ENCODE results near the gene ARSG. TPM values are rescaled to one million over a fixed set of nuclear protein-coding genes. Genes with fewer than 3 reads are reported as not detected.

Gene ARSG
- total and polyA plus RNA-seq, 2 experiments from 2014 or later: 1.7 to 5.1 TPM

DNA sequence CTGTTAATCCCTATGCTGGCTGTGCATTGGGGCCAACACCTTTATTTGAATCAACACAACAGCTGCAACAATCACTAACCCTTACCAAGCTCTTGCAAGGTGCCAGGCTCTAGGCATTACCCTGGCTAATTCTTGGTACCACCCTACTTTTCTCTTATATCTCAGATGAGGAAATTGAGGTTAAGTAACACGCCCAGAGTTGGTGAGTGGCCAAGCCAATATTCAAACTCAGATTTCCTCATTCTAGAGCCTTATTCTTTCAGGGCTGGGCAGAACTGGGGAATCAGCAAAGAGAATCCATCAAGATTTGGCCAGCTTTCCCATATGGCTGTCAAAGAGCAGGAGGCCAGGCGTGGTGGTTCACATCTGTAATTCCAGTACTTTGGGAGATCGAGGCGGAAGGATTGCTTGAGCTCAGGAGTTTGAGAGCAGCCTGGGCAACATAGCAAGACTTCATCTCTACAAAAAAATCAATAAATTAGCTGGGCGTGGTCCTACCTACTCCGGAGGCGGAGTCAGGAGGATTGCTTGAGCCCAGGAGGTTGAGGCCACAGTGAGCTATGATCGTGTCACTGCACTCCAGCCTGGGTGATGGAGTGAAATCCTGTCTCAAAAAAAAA, 23.7 kb downstream of the ARSG start:
- TF ChIP-seq, protein P1, sequence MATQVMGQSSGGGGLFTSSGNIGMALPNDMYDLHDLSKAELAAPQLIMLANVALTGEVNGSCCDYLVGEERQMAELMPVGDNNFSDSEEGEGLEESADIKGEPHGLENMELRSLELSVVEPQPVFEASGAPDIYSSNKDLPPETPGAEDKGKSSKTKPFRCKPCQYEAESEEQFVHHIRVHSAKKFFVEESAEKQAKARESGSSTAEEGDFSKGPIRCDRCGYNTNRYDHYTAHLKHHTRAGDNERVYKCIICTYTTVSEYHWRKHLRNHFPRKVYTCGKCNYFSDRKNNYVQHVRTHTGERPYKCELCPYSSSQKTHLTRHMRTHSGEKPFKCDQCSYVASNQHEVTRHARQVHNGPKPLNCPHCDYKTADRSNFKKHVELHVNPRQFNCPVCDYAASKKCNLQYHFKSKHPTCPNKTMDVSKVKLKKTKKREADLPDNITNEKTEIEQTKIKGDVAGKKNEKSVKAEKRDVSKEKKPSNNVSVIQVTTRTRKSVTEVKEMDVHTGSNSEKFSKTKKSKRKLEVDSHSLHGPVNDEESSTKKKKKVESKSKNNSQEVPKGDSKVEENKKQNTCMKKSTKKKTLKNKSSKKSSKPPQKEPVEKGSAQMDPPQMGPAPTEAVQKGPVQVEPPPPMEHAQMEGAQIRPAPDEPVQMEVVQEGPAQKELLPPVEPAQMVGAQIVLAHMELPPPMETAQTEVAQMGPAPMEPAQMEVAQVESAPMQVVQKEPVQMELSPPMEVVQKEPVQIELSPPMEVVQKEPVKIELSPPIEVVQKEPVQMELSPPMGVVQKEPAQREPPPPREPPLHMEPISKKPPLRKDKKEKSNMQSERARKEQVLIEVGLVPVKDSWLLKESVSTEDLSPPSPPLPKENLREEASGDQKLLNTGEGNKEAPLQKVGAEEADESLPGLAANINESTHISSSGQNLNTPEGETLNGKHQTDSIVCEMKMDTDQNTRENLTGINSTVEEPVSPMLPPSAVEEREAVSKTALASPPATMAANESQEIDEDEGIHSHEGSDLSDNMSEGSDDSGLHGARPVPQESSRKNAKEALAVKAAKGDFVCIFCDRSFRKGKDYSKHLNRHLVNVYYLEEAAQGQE (IDR thresholded peaks at IDR 0.05; ENCODE audit: unreplicated experiment): no peak
- TF ChIP-seq NANOG (IDR thresholded peaks at IDR 0.05; ENCODE audit: borderline replicate concordance) (no peak), EZH2phosphoT487 (IDR thresholded peaks at IDR 0.05; ENCODE audit: unreplicated experiment) (no peak), CREB1 (CRISPR knock-in tag; IDR thresholded peaks at IDR 0.05; ENCODE audit: low read depth) (no peak)
- H3K4me1 Mint-ChIP-seq: peaks cover 13% of the 10 kb centered on the region
- H3K4me1 ChIP-seq (ENCODE audit: insufficient read depth): no peaks in the 10 kb centered on the region
- ATAC-seq (no peak), DNase-seq (ENCODE audit: low spot score) (no peak)
- H3F3A ChIP-seq (replicated peaks; ENCODE audit: low read depth): no peaks in the 10 kb centered on the region
- peaks cover 5% of the 10 kb centered on the region for H3K27me3 Mint-ChIP-seq (ENCODE audit: insufficient read depth, low read depth, poor library complexity)
- H3K4me3 ChIP-seq: no peak overlapping the region
- no peak overlapping the region for H2AFZ ChIP-seq
- no peaks in the 10 kb centered on the region for H3K9me3 Mint-ChIP-seq
- no peaks in the 10 kb centered on the region for H3K79me2 ChIP-seq (replicated peaks; ENCODE audit: insufficient read depth)
- H4K20me1 ChIP-seq (replicated peaks; ENCODE audit: insufficient read depth): no peaks in the 10 kb centered on the region
- no peak overlapping the region for H3K4me2 ChIP-seq
- H3K36me3 ChIP-seq (ENCODE audit: insufficient read depth): no peaks in the 10 kb centered on the region; the same call in 1 of the 2 replicates
- no peak overlapping the region for H3K4me3 Mint-ChIP-seq
- 0 out of 2 replicates have a peak, but pooled peaks cover 2% of the 10 kb centered on the region for H3K9me2 ChIP-seq (ENCODE audit: insufficient read depth)
- H3K27ac Mint-ChIP-seq: no peak overlapping the region
- H3K27ac ChIP-seq (ENCODE audit: low read depth): no peak overlapping the region
- no peaks in the 10 kb centered on the region for H3K27me3 ChIP-seq (ENCODE audit: insufficient read depth)
- peaks cover 4% of the 10 kb centered on the region; the same call in 2 of the 3 replicates for H3K36me3 Mint-ChIP-seq (ENCODE audit: low read depth)

DNA sequence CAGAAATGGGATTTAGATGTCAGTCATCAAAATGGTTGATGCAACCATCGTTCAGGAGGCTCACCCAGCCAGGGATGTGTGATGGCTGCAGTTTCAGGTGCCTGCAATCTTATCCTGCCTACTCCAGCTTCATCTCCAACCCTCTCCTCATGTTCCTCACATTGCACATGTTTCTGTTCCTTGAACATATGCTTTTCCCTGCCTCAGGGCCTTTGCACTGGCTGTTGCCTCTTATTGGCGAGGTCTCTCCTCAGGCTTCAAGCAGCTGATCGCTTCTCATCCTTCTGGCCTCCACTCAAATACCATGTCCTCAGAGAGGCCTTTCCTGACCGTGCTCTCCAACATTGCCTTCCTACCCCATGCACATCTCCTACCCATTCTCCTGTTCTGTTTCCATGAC, 24.6 kb downstream of the ARSG start:
- H3K36me3 Mint-ChIP-seq (ENCODE audit: low read depth): peaks cover 6% of the 10 kb centered on the region; the same call in 2 of the 3 replicates
- peaks cover 5% of the 10 kb centered on the region for H3K27me3 Mint-ChIP-seq (ENCODE audit: insufficient read depth, low read depth, poor library complexity)
- H3K27ac Mint-ChIP-seq: no peak overlapping the region
- no peaks in the 10 kb centered on the region for H3K27me3 ChIP-seq (ENCODE audit: insufficient read depth)
- DNase-seq (ENCODE audit: low spot score) (no peak), ATAC-seq (no peak)
- H3K4me2 ChIP-seq: no peak overlapping the region
- no peak overlapping the region for H3K27ac ChIP-seq (ENCODE audit: low read depth)
- H3K9me3 Mint-ChIP-seq: no peaks in the 10 kb centered on the region
- no peaks in the 10 kb centered on the region for H3K9me2 ChIP-seq (ENCODE audit: insufficient read depth)
- H3K4me3 Mint-ChIP-seq: no peak overlapping the region
- H2AFZ ChIP-seq: no peak overlapping the region
- no peaks in the 10 kb centered on the region for H4K20me1 ChIP-seq (replicated peaks; ENCODE audit: insufficient read depth)
- peaks cover 23% of the 10 kb centered on the region for H3K4me1 Mint-ChIP-seq
- H3K4me1 ChIP-seq (ENCODE audit: insufficient read depth): no peaks in the 10 kb centered on the region
- no peaks in the 10 kb centered on the region for H3F3A ChIP-seq (replicated peaks; ENCODE audit: low read depth)
- H3K4me3 ChIP-seq: no peak overlapping the region
- H3K36me3 ChIP-seq (ENCODE audit: insufficient read depth): no peaks in the 10 kb centered on the region
- H3K79me2 ChIP-seq (replicated peaks; ENCODE audit: insufficient read depth): no peaks in the 10 kb centered on the region
- TF ChIP-seq JUNB (IDR thresholded peaks at IDR 0.05; ENCODE audit: unreplicated experiment) (no peak), ZNF331 (CRISPR knock-in tag; IDR thresholded peaks at IDR 0.05; ENCODE audit: low read depth) (no peak), EZH2 (IDR thresholded peaks at IDR 0.05; ENCODE audit: low read depth, unreplicated experiment) (no peak)
- TF ChIP-seq, protein P2, sequence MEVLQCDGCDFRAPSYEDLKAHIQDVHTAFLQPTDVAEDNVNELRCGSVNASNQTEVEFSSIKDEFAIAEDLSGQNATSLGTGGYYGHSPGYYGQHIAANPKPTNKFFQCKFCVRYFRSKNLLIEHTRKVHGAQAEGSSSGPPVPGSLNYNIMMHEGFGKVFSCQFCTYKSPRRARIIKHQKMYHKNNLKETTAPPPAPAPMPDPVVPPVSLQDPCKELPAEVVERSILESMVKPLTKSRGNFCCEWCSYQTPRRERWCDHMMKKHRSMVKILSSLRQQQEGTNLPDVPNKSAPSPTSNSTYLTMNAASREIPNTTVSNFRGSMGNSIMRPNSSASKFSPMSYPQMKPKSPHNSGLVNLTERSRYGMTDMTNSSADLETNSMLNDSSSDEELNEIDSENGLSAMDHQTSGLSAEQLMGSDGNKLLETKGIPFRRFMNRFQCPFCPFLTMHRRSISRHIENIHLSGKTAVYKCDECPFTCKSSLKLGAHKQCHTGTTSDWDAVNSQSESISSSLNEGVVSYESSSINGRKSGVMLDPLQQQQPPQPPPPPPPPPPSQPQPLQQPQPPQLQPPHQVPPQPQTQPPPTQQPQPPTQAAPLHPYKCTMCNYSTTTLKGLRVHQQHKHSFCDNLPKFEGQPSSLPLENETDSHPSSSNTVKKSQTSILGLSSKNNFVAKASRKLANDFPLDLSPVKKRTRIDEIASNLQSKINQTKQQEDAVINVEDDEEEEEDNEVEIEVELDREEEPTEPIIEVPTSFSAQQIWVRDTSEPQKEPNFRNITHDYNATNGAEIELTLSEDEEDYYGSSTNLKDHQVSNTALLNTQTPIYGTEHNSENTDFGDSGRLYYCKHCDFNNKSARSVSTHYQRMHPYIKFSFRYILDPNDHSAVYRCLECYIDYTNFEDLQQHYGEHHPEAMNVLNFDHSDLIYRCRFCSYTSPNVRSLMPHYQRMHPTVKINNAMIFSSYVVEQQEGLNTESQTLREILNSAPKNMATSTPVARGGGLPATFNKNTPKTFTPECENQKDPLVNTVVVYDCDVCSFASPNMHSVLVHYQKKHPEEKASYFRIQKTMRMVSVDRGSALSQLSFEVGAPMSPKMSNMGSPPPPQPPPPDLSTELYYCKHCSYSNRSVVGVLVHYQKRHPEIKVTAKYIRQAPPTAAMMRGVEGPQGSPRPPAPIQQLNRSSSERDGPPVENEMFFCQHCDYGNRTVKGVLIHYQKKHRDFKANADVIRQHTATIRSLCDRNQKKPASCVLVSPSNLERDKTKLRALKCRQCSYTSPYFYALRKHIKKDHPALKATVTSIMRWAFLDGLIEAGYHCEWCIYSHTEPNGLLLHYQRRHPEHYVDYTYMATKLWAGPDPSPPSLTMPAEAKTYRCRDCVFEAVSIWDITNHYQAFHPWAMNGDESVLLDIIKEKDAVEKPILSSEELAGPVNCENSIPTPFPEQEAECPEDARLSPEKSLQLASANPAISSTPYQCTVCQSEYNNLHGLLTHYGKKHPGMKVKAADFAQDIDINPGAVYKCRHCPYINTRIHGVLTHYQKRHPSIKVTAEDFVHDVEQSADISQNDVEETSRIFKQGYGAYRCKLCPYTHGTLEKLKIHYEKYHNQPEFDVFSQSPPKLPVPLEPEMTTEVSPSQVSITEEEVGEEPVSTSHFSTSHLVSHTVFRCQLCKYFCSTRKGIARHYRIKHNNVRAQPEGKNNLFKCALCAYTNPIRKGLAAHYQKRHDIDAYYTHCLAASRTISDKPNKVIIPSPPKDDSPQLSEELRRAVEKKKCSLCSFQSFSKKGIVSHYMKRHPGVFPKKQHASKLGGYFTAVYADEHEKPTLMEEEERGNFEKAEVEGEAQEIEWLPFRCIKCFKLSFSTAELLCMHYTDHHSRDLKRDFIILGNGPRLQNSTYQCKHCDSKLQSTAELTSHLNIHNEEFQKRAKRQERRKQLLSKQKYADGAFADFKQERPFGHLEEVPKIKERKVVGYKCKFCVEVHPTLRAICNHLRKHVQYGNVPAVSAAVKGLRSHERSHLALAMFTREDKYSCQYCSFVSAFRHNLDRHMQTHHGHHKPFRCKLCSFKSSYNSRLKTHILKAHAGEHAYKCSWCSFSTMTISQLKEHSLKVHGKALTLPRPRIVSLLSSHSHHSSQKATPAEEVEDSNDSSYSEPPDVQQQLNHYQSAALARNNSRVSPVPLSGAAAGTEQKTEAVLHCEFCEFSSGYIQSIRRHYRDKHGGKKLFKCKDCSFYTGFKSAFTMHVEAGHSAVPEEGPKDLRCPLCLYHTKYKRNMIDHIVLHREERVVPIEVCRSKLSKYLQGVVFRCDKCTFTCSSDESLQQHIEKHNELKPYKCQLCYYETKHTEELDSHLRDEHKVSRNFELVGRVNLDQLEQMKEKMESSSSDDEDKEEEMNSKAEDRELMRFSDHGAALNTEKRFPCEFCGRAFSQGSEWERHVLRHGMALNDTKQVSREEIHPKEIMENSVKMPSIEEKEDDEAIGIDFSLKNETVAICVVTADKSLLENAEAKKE (CRISPR knock-in tag; IDR thresholded peaks at IDR 0.05): no peak
- TF ChIP-seq, protein P1 (IDR thresholded peaks at IDR 0.05; ENCODE audit: unreplicated experiment): no peak
